Activated CD8-positive, alpha-beta T cell treated with anti-CD3 and anti-CD28 coated beads for 36 hours (primary cell): Measurements from ENCODE around the gene TRIM39. TPM values are rescaled to one million over a fixed set of nuclear protein-coding genes. Genes with fewer than 3 reads are reported as not detected.

ENCODE experiments used
- ATAC-seq: fragments of 200-7000 bp; cut with Tn5 transposase; one replicate; pipeline ENCODE4 v1.10.0; 2021; ENCODE audit warnings: mild to moderate bottlenecking, moderate library complexity
- CTCF ChIA-PET: fragments of 350-600 bp; sonication (Branson Sonifier 250); formaldehyde crosslinking; loops from one replicate; lab custom pipeline; 2021; ENCODE audit warnings: antibody characterized with exemption; lab: Charles Lee
- POLR2A ChIA-PET: fragments of 350-600 bp; sonication (Branson Sonifier 250); formaldehyde crosslinking; loops from one replicate; lab custom pipeline; 2021; ENCODE audit warnings: antibody characterized with exemption; lab: Charles Lee
- DNase-seq: peaks from one replicate; pipeline ENCODE4 v3.0.0-alpha.2; 2020
- H3K27ac Mint-ChIP-seq: one replicate; pipeline ENCODE4 v1.8.0; 2021; ENCODE audit warnings: mild to moderate bottlenecking, mixed read lengths
- H3K27me3 Mint-ChIP-seq: one replicate; pipeline ENCODE4 v1.8.0; 2021; ENCODE audit warnings: mixed read lengths
- H3K36me3 Mint-ChIP-seq: one replicate; pipeline ENCODE4 v1.8.0; 2021; ENCODE audit warnings: low read depth, mixed read lengths
- H3K4me1 Mint-ChIP-seq: one replicate; pipeline ENCODE4 v1.8.0; 2021; ENCODE audit warnings: low read depth, mixed read lengths
- H3K4me3 Mint-ChIP-seq: one replicate; pipeline ENCODE4 v1.8.0; 2021; ENCODE audit warnings: mild to moderate bottlenecking, moderate library complexity, mixed read lengths
- H3K9me3 Mint-ChIP-seq: one replicate; pipeline ENCODE4 v1.8.0; 2021; ENCODE audit warnings: mixed read lengths
- CTCF ChIP-seq: fragments of 200-600 bp; IDR thresholded peaks from one replicate; pipeline ENCODE4 v1.8.0; 2022; ENCODE audit warnings: antibody characterized with exemption, mild to moderate bottlenecking
- intact Hi-C: fragments of 100-400 bp; cut with micrococcal nuclease; formaldehyde crosslinking; loops from one replicate; pipeline ENCODE4 v1.10.0; 2022
- total RNA-seq, 2 experiments: library from RNA; stranded (reverse); gene quantifications; one replicate each; pipeline ENCODE4 v1.2.3, GENCODE V29; 2021

Gene TRIM39
- total RNA-seq, 2 experiments from 2014 or later: 21.6 to 22.3 TPM

GRCh38 chr6:30321692-30322388 lies 4.9 kb upstream of the TRIM39 start:
- H3K27ac Mint-ChIP-seq: peak overlapping the region; percentile 14
- H3K9me3 Mint-ChIP-seq: peaks cover 4% of the 10 kb centered on the region
- ChIA-PET POLR2A (interaction anchor here (0.9 to 1.3 kb wide), 2 partner anchors 9 to 36 kb away, joined by 3 read pairs; no protein-coding TSS in a partner anchor), CTCF (no interaction called here)
- ATAC-seq (no peak), DNase-seq (no peak)
- no peak for TF ChIP-seq CTCF
- H3K36me3 Mint-ChIP-seq: peaks cover 58% of the 10 kb centered on the region
- intact Hi-C loops: loop anchor here (10.0 kb wide), 1 partner anchor 107 kb away; the partner anchor contains the start of gene TRIM26
- H3K27me3 Mint-ChIP-seq: no peaks in the 10 kb centered on the region
- peak overlapping the region; percentile 16 for H3K4me3 Mint-ChIP-seq
- peaks cover 70% of the 10 kb centered on the region for H3K4me1 Mint-ChIP-seq

- intact Hi-C loops: loop anchor here (10.0 kb wide), 1 partner anchor 108 kb away; the partner anchor contains the start of gene TRIM26
- Mint-ChIP-seq H3K27me3 (no peaks in the 10 kb centered on the region), H3K4me1 (peaks cover 71% of the 10 kb centered on the region), H3K36me3 (peaks cover 60% of the 10 kb centered on the region), H3K9me3 (peaks cover 4% of the 10 kb centered on the region), H3K4me3 (peak overlapping the region; percentile 48), H3K27ac (peak overlapping the region; percentile 87)
- ChIA-PET POLR2A (interaction anchor here (0.6 to 1.3 kb wide), 3 partner anchors 9 to 35 kb away, joined by 3 read pairs; partner anchors contain the start of gene RPP21), CTCF (no interaction called here)
- ATAC-seq (no peak), DNase-seq (peak; percentile 24)
- no peak for TF ChIP-seq CTCF
These were observed 3.9 kb upstream of the TRIM39 start for GRCh38 chr6:30322527-30323501.

- DNase-seq: peak; percentile 57
- H3K27ac Mint-ChIP-seq: peak overlapping the region; percentile 87
- peaks cover 71% of the 10 kb centered on the region for H3K4me1 Mint-ChIP-seq
- no peak for ATAC-seq
- CTCF ChIA-PET: interaction anchor here (1.2 kb wide), 1 partner anchor 674 kb away, joined by 3 read pairs; no protein-coding TSS in a partner anchor
- no peak for TF ChIP-seq CTCF
- peak overlapping the region; percentile 94 for H3K4me3 Mint-ChIP-seq
- POLR2A ChIA-PET: interaction anchor here (0.6 to 3.7 kb wide), 3 partner anchors 10 to 110 kb away, joined by 3 to 27 read pairs (median 3); partner anchors contain the start of genes RPP21 and TRIM26
- peaks cover 61% of the 10 kb centered on the region for H3K36me3 Mint-ChIP-seq
- H3K27me3 Mint-ChIP-seq: no peaks in the 10 kb centered on the region
- intact Hi-C loops: loop anchor here (10.0 kb wide), 1 partner anchor 109 kb away; the partner anchor contains the start of gene TRIM26
- H3K9me3 Mint-ChIP-seq: peaks cover 4% of the 10 kb centered on the region
These were observed 2.9 kb upstream of the TRIM39 start for GRCh38 chr6:30323806-30324205.

- POLR2A ChIA-PET: interaction anchor here (0.8 to 3.7 kb wide), 15 partner anchors 8 to 117 kb away, joined by 3 to 27 read pairs (median 6); partner anchors contain the start of genes RPP21 and TRIM26
- Mint-ChIP-seq H3K4me1 (peaks cover 64% of the 10 kb centered on the region), H3K36me3 (peaks cover 59% of the 10 kb centered on the region), H3K9me3 (peaks cover 4% of the 10 kb centered on the region), H3K27ac (peak overlapping the region; percentile 99), H3K27me3 (no peaks in the 10 kb centered on the region), H3K4me3 (peak overlapping the region; percentile 94)
- no peak for TF ChIP-seq CTCF
- peak; percentile 97 for DNase-seq
- CTCF ChIA-PET: interaction anchor here (1.7 to 2.6 kb wide), 2 partner anchors 95 to 106 kb away, joined by 4 to 14 read pairs; no protein-coding TSS in a partner anchor
- ATAC-seq: no peak
- intact Hi-C loops: loop anchor here (10.0 kb wide), 1 partner anchor 111 kb away; the partner anchor contains the start of gene TRIM26
These were observed 1.4 kb upstream of the TRIM39 start for GRCh38 chr6:30325150-30325872.
